ENCODE data around the gene LGALS3BP. TPM values are rescaled to one million over a fixed set of nuclear protein-coding genes. Genes with fewer than 3 reads are reported as not detected.

Gene LGALS3BP
- total RNA-seq, 1 experiment from 2014 or later, result 389 TPM

DNA sequence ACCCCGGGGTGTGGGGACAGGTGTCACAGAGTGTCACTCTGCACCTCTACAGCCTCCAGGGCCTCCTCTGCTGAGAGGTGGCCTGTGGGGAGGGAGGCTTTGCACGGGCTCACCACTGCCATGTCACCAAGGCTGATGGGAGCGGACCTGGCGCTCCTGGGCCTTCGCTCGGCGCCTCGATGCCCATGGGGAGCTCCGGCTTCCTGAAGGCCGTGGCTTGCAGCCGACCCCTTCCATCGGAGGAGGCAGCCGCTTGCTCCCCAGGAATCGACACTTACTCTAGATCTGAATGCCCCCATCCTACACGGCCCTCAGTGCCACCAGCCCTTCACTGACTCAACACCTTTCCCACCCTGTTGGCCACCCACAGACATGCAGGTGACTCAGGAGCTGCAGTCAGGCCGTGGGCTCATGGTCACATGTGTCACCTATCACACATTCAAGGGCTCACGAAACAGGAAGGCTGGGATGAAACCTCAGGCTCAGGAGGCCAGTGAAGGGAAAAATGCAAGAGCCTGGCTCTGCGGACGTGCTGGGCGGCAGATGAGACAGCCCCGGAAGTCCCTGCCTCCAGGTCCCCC is 11.9 kb downstream of the LGALS3BP start:
- H3K27me3 ChIP-seq (ENCODE audit: insufficient read depth, low read length), result no peaks in the 10 kb centered on the region
- no peak for DNase-seq (ENCODE audit: low read depth, low spot score)
- ChIA-PET RAD21 (ENCODE audit: low non-redundant PET in 1 of 2, low total read pairs in 2 of 2, uncharacterized antibody in 2 of 2, unreplicated experiment in 2 of 2) (no interaction called here), POLR2A (no interaction called here), CTCF (interaction anchor here (1.7 kb wide), 1 partner anchor 102 kb away, joined by 7 read pairs; no protein-coding TSS in a partner anchor)
- intact Hi-C loops (cut with micrococcal nuclease), result no loop called here
- H3K9me2 ChIP-seq (ENCODE audit: insufficient read depth), result no peaks in the 10 kb centered on the region
- H3K36me3 ChIP-seq (ENCODE audit: control insufficient read depth in 1 of 2, insufficient read depth in 2 of 2, low read length in 2 of 2), result peaks cover 11 to 21% of the 10 kb centered on the region in 2 experiments; a peak in 2 of 4 replicates
- H2AFZ ChIP-seq (ENCODE audit: low read depth, low read length, poor library complexity, severe bottlenecking), result no peak overlapping the region
- H3K27ac ChIP-seq (ENCODE audit: low read depth, low read length), result no peak overlapping the region
- peaks cover 12% of the 10 kb centered on the region; the same call in 1 of the 2 replicates for H3K79me2 ChIP-seq (ENCODE audit: insufficient read depth, low read length)
- H3K9ac ChIP-seq (ENCODE audit: low read length), result no peak overlapping the region
- BruUV-seq (replicated peaks), result no TSS peak
- no peaks in the 10 kb centered on the region for H4K20me1 ChIP-seq (ENCODE audit: insufficient read depth)
- ATAC-seq, result no peak
- H3K4me2 ChIP-seq (ENCODE audit: low read length), result no peak overlapping the region
- TF ChIP-seq SP1 (IDR thresholded peaks at IDR 0.05; ENCODE audit: low read depth), result no peak
- TF ChIP-seq EZH2phosphoT487 (IDR thresholded peaks at IDR 0.05; ENCODE audit: borderline replicate concordance), result no peak
- no peak for TF ChIP-seq YY1 (IDR thresholded peaks at IDR 0.05; ENCODE audit: extremely low read depth, insufficient replicate concordance, low read depth, low read length)
- no peak for TF ChIP-seq ELF1 (IDR thresholded peaks at IDR 0.05; ENCODE audit: borderline replicate concordance, low read depth)
- TF ChIP-seq RAD21 (IDR thresholded peaks at IDR 0.05; ENCODE audit: low read depth), result no peak
- no peak for TF ChIP-seq ATF3 (IDR thresholded peaks at IDR 0.05)
- no peak for TF ChIP-seq CBX3 (IDR thresholded peaks at IDR 0.05; ENCODE audit: low read depth)
- no peak overlapping the region for H3K4me3 ChIP-seq (replicated peaks in 1 of 2; ENCODE audit: low read depth in 1 of 2, low read length in 2 of 2)
- H3K4me1 ChIP-seq (ENCODE audit: control insufficient read depth in 1 of 2, insufficient read depth in 2 of 2, low read length in 2 of 2), result peaks cover 5 to 22% of the 10 kb centered on the region in 2 experiments; a peak in 3 of 4 replicates
- no peaks in the 10 kb centered on the region for H3K9me3 ChIP-seq (ENCODE audit: control insufficient read depth in 1 of 2, insufficient read depth in 1 of 2, low read depth in 1 of 2, low read length in 2 of 2)

- Histone ChIP-seq H3K9ac (ENCODE audit: low read length) (no peak overlapping the region), H3K9me2 (ENCODE audit: insufficient read depth) (no peaks in the 10 kb centered on the region), H4K20me1 (ENCODE audit: insufficient read depth) (no peaks in the 10 kb centered on the region), H3K4me2 (ENCODE audit: low read length) (no peak overlapping the region), H3K27ac (ENCODE audit: low read depth, low read length) (no peak overlapping the region), H3K4me1 (ENCODE audit: control insufficient read depth in 1 of 2, insufficient read depth in 2 of 2, low read length in 2 of 2) (peaks cover 12 to 30% of the 10 kb centered on the region in 2 experiments), H3K9me3 (ENCODE audit: control insufficient read depth in 1 of 2, insufficient read depth in 1 of 2, low read depth in 1 of 2, low read length in 2 of 2) (no peaks in the 10 kb centered on the region), H3K27me3 (ENCODE audit: insufficient read depth, low read length) (no peaks in the 10 kb centered on the region), H3K4me3 (replicated peaks in 1 of 2; ENCODE audit: low read depth in 1 of 2, low read length in 2 of 2) (no peak overlapping the region), H3K36me3 (ENCODE audit: control insufficient read depth in 1 of 2, insufficient read depth in 2 of 2, low read length in 2 of 2) (peaks cover 11 to 15% of the 10 kb centered on the region in 2 experiments; a peak in 2 of 4 replicates), H3K79me2 (ENCODE audit: insufficient read depth, low read length) (peaks cover 12% of the 10 kb centered on the region; the same call in 1 of the 2 replicates), H2AFZ (ENCODE audit: low read depth, low read length, poor library complexity, severe bottlenecking) (no peak overlapping the region)
- ChIA-PET CTCF (interaction anchor here (1.7 to 3.2 kb wide), 2 partner anchors 101 kb away, joined by 7 to 13 read pairs; no protein-coding TSS in a partner anchor), POLR2A (no interaction called here), RAD21 (ENCODE audit: low non-redundant PET in 1 of 2, low total read pairs in 2 of 2, uncharacterized antibody in 2 of 2, unreplicated experiment in 2 of 2) (no interaction called here)
- ATAC-seq (no peak), DNase-seq (ENCODE audit: low read depth, low spot score) (no peak)
- TF ChIP-seq POLR2AphosphoS5 (IDR thresholded peaks at IDR 0.05; ENCODE audit: low read depth, low read length) (peak; percentile 17; the same call in 1 of the 2 replicates), SRF (IDR thresholded peaks at IDR 0.05; ENCODE audit: low read depth) (no peak)
- intact Hi-C loops (cut with micrococcal nuclease), result no loop called here
- BruUV-seq (replicated peaks), result no TSS peak
Measured at GRCh38 chr17:78966910-78967600, 12.7 kb downstream of the LGALS3BP start.
